ENCODE data around the gene WDR72.

WDR72 gene

GRCh38 chr15:53534105-53534839 lies 225.2 kb downstream of the WDR72 start:
- DNase-seq (ENCODE audit: low spot score), result no peak

- DNase-seq (ENCODE audit: low spot score), result no peak
Measured at GRCh38 chr15:53530761-53531160, 228.7 kb downstream of the WDR72 start.

- DNase-seq (ENCODE audit: low spot score), result no peak
Measured at GRCh38 chr15:53527996-53528395, 231.5 kb downstream of the WDR72 start.

- no peak for DNase-seq (ENCODE audit: low spot score)
Measured at GRCh38 chr15:53525894-53526293, 233.6 kb downstream of the WDR72 start.

GRCh38 chr15:53522991-53523390 lies 236.5 kb downstream of the WDR72 start:
- DNase-seq (ENCODE audit: low spot score), result no peak

GRCh38 chr15:53520996-53521395 lies 238.5 kb downstream of the WDR72 start:
- no peak for DNase-seq (ENCODE audit: low spot score)

- DNase-seq (ENCODE audit: low spot score), result no peak
Measured at GRCh38 chr15:53513431-53513830, 246.0 kb downstream of the WDR72 start.

- no peak for DNase-seq (ENCODE audit: low spot score)
Measured at GRCh38 chr15:53512029-53512428, 247.4 kb downstream of the WDR72 start.

- no peak for DNase-seq (ENCODE audit: low spot score)
Measured at GRCh38 chr15:53511175-53511574, 248.3 kb downstream of the WDR72 start.

- no peak for DNase-seq (ENCODE audit: low spot score)
Measured at GRCh38 chr15:53506370-53506769, 253.1 kb downstream of the WDR72 start.

- DNase-seq (ENCODE audit: low spot score), result no peak
Measured at GRCh38 chr15:53498996-53499395, 260.5 kb downstream of the WDR72 start.

- DNase-seq (ENCODE audit: low spot score), result no peak
Measured at GRCh38 chr15:53490341-53490740, 269.1 kb downstream of the WDR72 start.

GRCh38 chr15:53482055-53482454 lies 277.4 kb downstream of the WDR72 start:
- DNase-seq (ENCODE audit: low spot score), result no peak

GRCh38 chr15:53477981-53478766 lies 281.3 kb downstream of the WDR72 start:
- no peak for DNase-seq (ENCODE audit: low spot score)

- no peak for DNase-seq (ENCODE audit: low spot score)
Measured at GRCh38 chr15:53473886-53474285, 285.6 kb downstream of the WDR72 start.

- no peak for DNase-seq (ENCODE audit: low spot score)
Measured at GRCh38 chr15:53473435-53473834, 286.0 kb downstream of the WDR72 start.

GRCh38 chr15:53472883-53473282 lies 286.6 kb downstream of the WDR72 start:
- DNase-seq (ENCODE audit: low spot score), result no peak

GRCh38 chr15:53472210-53472609 lies 287.3 kb downstream of the WDR72 start:
- no peak for DNase-seq (ENCODE audit: low spot score)

- DNase-seq (ENCODE audit: low spot score), result no peak
Measured at GRCh38 chr15:53470743-53471142, 288.7 kb downstream of the WDR72 start.

GRCh38 chr15:53469422-53469821 lies 290.0 kb downstream of the WDR72 start:
- DNase-seq (ENCODE audit: low spot score), result no peak
